Endometrial microvascular endothelial cells (primary cell): ENCODE measurements around the gene PALLD. TPM values are rescaled to one million over a fixed set of nuclear protein-coding genes. Genes with fewer than 3 reads are reported as not detected.

Source experiments
- in situ Hi-C: cut with HindIII; loops from 2 replicates; pipeline ENCODE4 v1.10.0; 2017; ENCODE audit warnings: low sequenced_read_pairs, low pct_unique_long_range_greater_than_20kb; ENCODE audit errors: inconsistent ontology term
- total RNA-seq: library from RNA; depleted of rRNA; stranded (reverse); fragments of >200 nt; gene quantifications from one replicate; pipeline ENCODE4 v1.2.3, GENCODE V29; 2015; ENCODE audit errors: inconsistent ontology term

PALLD gene
- total RNA-seq, 1 donor from 2014 or later = 82.9 TPM

DNA sequence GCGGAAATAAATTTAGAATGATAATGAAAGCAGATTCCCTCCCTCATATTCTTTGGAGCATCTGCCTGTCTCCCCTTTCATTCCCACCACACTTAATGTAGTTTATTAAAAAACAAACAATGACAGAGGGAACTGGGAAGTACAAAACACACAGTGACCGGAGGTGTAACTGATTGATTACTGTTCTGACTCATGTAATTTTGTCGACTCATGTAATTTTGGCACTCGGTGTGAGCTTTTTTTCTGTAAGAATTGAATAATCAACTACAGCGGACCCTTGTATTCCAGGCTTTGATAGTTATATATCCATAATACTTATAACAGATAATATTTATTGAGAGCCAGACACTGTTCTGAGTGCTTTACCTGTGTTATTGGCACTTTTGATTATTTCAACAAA is 110.4 kb downstream of the PALLD start:
- in situ Hi-C loops = no loop called here

DNA sequence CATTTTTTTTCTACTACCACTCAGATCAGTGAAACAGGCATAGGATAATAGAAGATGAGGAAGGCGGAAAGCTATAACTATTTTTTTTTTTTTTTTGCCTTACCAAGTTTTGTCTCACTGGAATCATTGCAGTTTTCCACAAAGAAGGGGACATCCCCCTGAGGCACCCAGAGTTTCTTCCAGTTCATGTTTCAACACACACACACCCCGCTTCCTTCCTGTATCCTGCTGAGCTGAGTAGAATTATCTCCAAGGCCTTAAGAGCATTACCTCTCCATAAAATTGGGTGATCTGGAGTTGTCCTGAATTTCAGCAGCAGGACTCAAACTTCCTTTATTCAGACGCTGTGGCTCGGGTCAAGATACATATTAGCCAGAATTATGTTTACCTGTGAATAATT is 111.9 kb downstream of the PALLD start:
- in situ Hi-C loops = no loop called here

DNA sequence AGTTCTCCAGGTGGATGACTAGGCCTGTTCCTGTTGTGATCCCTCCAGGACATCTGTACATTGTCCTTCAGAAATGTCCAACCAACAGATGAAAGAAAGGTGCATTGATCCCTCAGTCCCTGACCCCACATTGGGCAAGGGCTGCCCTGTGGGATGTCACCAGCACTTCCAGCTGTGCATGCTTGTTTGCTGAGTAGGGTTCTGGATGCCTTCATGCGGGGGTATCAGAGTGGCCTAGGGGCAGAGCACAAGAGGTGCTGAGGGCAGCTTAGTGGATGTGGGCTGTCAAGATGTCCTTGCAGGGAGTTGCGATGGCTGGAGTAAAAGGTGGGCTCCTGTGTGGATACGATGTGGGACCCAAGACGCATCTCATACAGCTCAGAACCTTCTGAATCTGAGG is 112.5 kb downstream of the PALLD start:
- in situ Hi-C loops = no loop called here

DNA sequence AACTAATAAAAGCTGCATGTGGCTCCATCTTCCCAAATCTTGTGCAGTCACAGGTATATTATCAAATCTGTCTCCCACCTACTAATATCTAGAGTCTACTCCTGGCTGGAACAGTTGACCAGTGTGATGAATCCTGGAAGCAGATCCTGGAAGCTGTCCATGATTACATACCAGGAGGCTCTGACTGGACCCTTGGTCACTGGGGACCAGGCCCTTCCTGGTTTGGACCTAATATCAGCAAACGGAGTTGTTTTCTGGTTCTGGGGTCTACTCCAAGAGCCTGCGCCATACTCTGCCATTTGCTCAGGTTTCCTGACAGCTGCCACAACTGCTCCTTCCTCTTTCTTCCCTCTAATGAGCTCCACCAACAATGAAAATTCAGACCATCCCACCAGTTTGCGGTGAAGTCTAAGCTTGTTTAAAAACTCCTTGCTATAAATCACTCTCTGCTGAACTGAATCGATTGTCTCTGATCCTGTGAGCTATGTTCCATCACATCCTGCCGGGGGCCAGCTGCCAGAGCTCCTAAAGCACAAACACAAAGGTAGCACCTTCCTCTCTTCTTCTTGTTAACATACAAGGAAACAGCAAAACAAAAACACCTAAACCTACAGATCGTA is 114.2 kb downstream of the PALLD start:
- in situ Hi-C loops = no loop called here

DNA sequence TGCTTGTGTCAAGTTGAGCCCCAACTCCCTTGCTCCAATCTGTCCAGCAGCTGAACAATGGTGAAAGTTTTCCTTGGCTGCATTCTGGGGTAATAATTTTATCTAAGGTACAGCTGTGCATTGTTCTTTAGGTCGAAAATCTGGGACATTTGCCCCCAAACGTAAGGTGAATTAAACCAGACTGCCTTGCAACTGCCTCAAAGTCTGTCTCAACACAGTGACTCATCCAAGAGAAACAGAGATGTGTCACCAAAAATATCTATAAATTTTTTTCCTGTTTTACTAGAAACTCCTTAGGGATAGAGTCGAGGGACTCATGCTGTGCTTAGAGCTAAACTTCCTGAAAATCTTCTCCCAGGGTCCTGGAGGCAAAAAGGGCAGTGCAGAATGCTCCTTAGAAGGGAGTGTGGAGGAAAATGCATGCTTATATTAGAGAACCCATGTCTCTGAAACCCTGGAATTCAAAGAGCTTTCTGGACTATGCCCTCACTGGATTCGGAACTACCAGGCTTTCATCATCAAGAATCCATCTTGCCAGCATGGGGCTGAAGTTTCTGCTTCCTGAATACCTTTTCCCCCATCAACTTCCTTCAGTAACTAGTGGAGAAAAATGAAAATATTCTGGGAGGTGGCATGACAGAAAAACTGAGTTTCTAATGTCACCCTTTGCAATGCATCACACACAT is 115.7 kb downstream of the PALLD start:
- in situ Hi-C loops = no loop called here

DNA sequence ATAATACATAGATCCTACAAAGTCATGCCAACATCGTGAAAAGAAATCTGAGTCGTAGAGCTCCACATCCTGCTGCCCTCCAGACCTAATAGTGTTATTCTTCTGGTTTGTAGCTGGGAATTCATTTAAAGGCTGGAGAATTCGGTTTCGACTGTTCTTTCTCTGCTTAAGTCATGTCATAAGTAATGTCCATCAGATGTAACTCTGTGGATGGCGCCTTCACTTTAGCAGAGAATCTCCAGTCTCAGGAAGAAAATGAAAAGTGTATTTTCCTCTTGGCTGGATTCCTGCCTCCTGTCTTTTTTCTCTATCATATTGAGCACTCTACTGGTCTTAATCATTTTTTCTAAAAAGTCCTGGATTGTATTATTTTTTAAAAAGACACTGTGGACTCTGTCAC is 117.0 kb downstream of the PALLD start:
- in situ Hi-C loops = no loop called here

DNA sequence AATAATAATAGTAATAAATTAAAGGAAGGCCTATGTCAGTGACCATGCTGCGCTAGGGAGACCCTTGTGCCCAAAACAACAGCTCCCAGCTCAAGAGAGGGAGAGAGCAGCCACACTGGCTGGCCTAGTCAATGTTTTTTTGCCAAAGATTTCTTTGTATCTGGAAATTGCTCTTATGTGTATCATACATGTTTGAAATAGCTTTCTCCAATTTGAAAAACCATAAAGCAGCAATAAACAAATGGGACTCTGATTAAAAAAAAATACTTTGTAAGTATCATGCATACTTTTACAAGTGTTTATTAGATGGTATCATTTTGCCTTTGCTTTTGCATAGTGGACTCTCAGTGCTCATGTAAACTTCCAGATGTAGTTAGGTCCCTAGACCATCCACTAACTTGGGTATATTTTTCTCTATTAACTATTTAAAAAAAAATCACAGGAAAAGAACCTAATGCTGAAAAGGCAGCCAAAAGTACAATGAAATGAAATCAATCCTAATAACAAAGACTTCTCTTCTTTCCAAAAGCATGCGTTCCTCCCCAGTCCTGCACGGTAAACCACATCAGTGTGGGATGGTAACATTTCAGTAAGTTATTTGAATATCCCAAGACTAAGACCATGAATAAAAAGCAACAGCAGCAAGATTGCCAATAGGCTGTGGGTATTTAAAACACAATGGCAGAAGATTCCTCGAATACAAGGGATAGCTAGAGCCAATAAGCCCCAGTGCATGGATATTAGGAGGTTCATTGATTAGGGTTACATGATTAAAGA is 117.6 kb downstream of the PALLD start:
- in situ Hi-C loops = no loop called here

DNA sequence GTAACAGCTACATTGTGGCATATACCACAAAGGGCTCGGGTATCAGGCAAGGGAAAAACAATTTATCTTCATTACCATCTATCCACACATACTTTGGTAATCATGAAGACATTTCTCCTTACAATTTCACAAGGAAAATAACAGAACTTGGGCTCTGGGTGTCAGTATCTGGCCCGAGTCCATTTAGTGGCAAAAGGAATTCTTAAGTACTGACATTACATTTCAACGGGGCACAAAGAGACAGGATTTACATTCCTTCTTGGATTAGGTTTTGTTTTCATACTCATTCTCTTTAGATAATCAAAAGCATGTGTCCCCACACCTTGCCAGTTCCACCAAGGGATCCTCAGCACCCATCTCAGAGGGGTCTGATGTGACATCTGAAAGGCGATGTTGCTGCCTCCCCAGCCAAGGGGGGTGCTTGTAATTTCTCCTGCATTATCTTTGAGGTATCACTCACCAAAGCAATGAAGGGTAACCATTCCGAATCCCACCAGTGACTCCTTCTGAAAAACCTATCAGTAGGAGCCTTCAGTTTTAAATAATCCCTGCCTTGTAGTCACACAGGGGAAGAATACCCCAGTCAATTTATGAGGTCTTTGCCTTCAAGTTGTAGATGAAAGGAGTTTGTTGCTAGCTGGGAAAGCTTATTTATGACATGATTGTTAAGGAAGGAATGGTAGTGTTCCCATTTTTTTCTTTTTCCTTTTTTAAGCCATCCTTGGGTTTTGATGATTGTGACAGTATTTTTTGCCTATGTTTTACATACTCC is 118.6 kb downstream of the PALLD start:
- in situ Hi-C loops = no loop called here

DNA sequence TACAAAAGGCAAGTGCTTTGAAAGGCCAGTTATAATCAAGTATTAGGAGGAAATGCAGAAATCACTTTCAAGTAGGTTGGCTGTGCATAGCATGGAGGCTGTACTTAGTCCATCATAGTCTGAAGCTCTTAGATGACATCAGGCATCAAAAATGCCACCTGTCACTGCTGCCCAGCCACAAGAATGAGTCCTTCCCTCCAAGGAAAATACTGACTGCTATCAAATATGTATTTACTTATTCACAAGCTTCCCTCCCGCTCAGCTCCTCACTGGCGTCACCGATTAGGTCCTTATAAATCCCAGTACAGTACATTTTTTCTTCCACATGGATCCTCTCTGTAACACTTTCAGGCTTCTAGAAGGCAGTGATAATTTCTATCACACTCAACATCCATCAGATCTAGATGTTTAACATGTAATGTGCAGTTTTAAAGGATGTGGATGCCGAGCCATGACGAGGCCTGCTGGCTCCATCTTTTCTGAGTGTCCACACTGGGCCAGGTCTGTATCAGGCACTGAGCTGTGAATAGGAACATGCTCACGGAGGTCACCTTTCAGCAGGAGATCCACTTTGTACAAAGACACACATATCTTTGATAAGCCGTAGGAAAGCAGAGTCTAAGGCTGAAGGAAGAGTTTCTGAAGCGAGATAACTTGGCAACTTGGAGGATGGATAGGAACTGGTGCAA is 121.9 kb downstream of the PALLD start:
- in situ Hi-C loops = no loop called here

DNA sequence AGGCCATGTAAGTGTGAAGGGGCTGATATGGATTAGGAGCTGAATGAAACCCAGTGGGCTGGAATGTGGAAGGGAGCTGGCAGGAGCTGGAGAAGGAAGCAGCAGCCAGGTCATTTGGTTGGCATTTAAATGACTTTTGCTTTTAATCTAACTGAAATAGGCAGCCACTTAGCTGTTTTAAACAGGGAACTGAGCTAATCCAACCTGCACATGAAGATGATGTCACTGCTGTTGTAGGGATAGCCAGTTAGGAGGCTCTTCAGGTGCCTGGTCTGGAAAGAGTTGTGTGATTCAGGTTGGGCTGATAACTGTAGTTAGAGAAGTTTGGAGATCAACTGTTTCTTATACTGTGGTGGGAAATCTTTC is 122.4 kb downstream of the PALLD start:
- in situ Hi-C loops = no loop called here

DNA sequence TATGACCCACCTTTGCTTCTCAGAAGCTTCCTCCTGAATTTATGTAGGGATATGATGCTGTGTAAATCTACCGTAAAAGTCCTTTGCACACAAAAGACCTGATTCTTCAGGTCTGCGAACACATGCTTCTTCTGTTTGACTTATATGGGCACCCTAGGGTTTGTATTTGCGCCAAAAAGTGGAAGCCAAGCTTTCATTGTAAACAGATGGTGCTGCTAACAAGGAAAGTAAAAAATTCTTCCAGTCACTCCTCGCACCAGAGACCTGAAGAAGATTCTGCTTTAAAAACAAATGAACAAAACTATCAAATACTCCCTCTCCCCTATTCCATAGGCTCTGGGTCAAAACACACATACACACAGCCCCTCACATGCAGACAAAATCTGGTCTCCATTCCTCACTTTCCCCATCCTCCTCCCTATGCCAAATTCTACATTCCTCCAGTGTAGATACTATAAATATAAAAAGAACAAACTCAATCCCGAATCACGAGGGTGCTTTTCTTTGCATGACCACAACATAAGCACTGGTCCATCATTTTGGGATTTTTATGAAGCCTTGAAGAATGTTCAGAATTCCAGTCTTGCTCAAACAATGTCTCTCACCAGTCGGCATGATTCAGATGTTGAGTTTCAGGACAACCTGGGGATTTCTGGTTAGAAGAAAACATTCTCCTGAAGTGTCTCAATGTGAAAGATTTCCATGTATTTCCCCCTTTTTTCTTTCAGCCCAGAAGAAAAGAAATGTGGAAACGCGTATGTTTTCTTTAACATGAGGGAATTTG is 125.1 kb downstream of the PALLD start:
- in situ Hi-C loops = no loop called here

DNA sequence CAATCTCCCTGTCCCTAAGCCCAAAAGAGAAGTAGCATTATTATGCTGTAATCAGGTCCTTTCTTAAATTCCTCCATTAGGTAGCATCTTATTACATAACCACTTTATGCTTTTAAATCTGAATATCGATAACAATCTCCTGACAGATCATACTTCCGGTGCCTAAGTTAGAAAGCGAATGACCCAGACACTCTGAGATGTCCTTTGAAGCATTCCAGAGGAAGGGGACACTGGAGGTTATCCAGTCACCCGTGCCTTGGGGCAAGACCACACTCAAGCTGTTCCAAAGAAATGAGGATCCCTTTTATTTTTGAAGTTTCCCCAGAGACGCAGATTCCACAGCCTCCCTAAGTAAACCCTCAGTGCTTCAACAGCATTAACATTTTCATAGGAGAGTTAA is 125.7 kb downstream of the PALLD start:
- in situ Hi-C loops = no loop called here

DNA sequence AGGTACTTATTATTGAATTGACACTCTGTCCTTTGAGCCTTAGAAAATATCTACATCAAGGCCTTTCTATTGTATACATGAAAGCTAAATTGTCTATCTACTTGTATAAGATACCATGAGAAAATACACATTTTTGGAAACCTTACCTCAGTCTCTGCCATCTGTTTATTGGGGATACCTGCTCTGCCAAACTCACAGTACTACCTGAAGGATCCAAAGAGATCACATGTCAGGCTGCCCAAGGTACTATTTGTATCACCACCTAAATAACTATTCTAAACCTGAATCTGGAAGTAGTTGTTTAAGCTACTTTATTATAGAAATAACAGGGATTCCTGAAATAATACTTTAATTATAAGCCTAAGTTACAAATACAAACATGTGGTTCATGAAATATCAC is 126.2 kb downstream of the PALLD start:
- in situ Hi-C loops = no loop called here

DNA sequence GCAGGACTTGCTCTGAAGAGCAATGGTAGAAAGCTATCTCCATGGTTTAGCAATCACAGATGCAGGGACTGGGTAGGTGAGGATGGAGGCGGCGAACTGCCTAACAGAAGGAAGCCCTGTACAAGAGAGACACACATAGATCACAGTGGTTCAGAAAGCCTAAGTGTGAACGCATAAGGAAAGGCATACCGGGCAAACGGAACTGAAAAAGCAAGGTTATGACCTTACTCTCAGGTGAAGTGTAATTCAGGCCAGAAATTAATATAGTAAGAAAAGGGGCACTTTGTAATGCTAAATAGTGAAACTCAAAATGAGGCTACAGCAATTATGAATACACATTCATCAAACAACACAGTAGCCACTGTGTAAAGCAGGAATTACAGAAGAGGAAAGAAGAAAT is 126.6 kb downstream of the PALLD start:
- in situ Hi-C loops = no loop called here

DNA sequence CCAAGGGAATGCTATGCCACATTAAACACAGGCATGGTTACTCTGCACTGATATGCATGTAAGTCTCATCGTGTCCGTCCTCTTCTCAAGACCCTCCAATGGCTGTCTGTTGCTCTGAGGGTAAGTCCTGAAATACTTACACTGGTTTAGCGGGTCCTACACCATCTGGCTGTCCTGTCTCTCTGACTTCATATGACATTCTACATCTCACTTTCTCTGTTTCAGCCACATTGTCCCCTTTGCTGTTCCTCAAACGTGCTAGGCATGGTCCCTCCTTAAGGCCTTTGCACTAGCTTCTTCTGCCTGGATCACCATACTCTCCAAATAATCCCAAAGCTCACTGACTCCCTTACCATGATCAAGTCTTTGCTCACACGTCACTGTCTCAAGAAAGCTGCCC is 131.4 kb downstream of the PALLD start:
- in situ Hi-C loops = no loop called here

DNA sequence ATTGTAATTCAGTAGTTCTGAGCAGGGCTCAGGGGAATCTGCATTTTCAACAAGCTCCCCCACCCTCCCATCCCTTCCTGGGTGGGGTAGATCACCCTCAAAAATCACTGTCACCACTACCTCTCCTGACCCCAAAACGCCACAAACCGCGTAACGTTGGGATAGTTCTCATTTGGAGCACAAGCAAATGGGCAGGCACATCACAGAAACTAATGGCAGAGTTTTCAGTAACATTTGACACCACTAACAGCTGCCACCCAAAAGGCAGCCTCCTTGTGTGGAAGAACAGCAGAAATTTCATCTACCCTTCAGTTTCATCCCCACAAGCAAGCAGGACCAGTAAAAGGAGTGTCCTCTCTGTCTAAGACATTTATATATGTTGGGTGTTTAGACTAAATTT is 132.7 kb downstream of the PALLD start:
- in situ Hi-C loops = no loop called here

DNA sequence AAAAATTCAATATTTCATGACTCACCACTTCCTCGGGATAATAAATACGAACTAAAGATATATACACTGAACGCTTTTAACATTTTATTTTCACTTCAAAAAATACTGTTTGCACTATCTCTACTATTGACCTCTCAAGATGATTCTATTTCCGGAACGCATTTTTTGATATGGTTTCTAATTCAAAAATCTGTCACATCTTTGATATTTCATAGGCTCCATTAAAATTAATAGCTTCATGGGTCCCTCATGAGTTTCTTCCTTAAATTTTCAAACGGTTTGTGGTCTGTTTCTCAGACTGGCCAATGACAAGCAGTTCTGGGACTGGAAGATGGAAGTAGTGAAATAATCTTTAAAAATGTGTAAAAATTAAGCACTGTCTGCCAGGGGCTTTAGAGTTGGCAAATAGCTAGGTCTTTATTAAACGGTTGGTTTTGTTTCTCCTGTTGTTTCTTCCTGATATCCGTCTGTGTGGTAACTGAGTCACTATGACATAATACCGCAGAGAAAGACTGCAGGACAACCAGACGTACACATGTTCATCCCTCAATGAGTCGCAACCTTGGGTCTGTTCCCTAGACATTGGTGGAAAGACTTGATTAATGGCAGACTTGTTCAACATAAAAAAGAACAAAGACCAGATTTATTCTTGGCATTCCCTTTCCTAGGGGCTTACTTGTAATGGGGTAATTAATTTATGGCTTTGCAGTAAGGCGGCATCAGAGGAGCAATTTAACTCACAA is 133.8 kb downstream of the PALLD start:
- in situ Hi-C loops = no loop called here
